Lower leg skin (tissue), 3 donors: ENCODE data around the gene ATRX.

ENCODE experiments used
- CTCF ChIP-seq, 3 donors: fragments of 450-650 bp; IDR thresholded peaks; one replicate each; pipeline ENCODE4 v1.5.1; 2016; ENCODE audit warnings: antibody characterized with exemption in 3 of 3, mild to moderate bottlenecking in 3 of 3, moderate library complexity in 2 of 3
- POLR2A ChIP-seq, 2 donors: fragments of 450-650 bp; IDR thresholded peaks; one replicate each; pipeline ENCODE4 v1.6.1; 2016 to 2017; ENCODE audit warnings: antibody characterized with exemption in 2 of 2, mild to moderate bottlenecking in 1 of 2, moderate library complexity in 1 of 2

GRCh38 chrX:77640702-77641101 is 145.3 kb downstream of the ATRX start:
- TF ChIP-seq CTCF (IDR thresholded peaks at IDR 0.05) (no peak), POLR2A (IDR thresholded peaks at IDR 0.05) (no peak)
